ENCODE results near the gene LYST.
"Not testable (repeated sequence)": the region's sequence is repeated elsewhere in the genome, so short reads cannot be mapped to it uniquely, and the experiment has no call there.

LYST gene

GRCh38 chr1:235625831-235626230, 240.9 kb downstream of the LYST start:
- DNase-seq, result no peak

- DNase-seq, result no peak
These were observed 241.4 kb downstream of the LYST start for GRCh38 chr1:235625340-235625739.

- DNase-seq, result no peak
These were observed 241.9 kb downstream of the LYST start for GRCh38 chr1:235624721-235625333.

- no peak for DNase-seq
These were observed 243.5 kb downstream of the LYST start for GRCh38 chr1:235622936-235623779.

GRCh38 chr1:235619149-235619548, 247.6 kb downstream of the LYST start:
- not testable (repeated sequence) for DNase-seq

DNA sequence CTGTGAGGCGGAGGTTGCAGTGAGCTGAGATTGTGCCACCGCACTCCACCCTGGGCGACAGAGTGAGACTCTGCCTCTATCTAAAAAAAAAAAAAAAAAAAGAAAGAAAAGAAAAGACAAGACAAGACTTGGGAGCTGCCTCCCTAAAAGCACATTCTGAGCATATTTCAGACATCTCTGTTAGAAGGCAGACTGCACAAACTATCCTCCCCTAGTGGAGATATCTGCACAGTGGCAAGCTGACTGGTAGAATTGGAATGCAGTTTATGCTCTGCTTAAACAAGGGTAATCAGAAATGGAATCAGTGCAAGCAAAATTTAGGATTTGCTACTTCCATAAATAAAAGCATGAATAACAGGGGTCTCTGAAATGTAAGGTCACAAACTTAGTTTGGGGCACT, 248.9 kb downstream of the LYST start:
- no peak for DNase-seq

- DNase-seq, result no peak
These were observed 249.6 kb downstream of the LYST start for GRCh38 chr1:235617140-235617539.

DNA sequence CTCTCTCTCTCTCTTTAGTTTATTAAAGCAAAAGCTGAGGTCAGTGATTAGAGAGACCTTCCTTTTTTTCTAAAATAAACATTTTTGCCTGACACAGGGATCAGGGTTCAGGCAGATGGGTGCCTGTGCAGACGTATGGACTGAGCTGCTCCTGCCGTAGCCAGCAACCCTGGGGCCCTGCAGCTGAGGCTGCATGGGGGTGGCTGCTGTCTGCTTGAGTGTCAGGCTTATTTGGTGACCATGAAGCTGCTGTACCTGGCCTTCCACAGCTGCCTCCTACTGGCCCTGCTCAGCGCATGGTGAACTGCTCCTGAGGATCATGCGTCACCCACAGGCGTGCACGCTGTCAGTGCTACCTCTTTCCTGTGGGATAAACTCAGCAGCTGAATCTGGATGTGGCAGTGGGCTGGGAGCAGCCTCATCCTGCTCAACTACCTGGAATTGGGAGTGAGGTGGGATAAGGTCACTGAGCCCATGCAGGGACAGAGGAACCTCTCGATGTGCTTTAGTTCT, 252.2 kb downstream of the LYST start:
- DNase-seq, result no peak

DNA sequence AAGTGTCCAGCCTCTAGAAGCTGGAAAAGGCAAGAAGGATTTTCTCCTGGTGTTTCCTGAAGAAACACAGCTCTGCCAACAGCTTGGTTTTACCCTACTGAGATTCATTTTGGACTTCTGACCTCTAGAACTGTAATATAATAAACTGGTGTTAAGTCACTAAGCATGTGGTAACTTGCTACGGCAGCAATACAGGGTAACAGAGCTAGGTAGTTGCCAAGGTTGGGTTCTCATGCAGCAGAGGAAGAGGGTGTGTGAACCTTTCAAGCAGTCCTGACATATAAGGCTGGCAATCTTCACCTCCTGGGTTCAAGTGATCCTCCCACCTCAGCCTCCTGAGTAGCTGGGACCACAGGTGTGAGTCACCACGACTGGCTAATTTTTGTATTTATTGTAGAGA, 253.1 kb downstream of the LYST start:
- no peak for DNase-seq

- DNase-seq, result no peak
These were observed 253.9 kb downstream of the LYST start for GRCh38 chr1:235612761-235613160.

Measured in stimulated activated CD4-positive, alpha-beta T cell treated with anti-CD3 and anti-CD28 coated beads, Interleukin-15, amount 100 ng/mL, for 24 hours (primary cell).